KOPT-K1 (cell line): Measurements from ENCODE around the gene LUZP4.

ENCODE experiments used
- H3K27ac ChIP-seq: fragments of 200-600 bp; sonication (generic); 2 replicates; pipeline ENCODE4 v1.5.1; 2016; ENCODE audit warnings: antibody characterized with exemption, mild to moderate bottlenecking, low read depth, low read length; ENCODE audit not compliant: poor library complexity, severe bottlenecking
- H3K36me3 ChIP-seq: fragments of 200-600 bp; sonication (generic); 2 replicates; pipeline ENCODE4 v1.5.1; 2017; ENCODE audit warnings: antibody characterized with exemption, mild to moderate bottlenecking, low read length, moderate library complexity; ENCODE audit not compliant: insufficient read depth
- H3K9me3 ChIP-seq: fragments of 200-600 bp; sonication (generic); 2 replicates; pipeline ENCODE4 v1.5.1; 2017; ENCODE audit warnings: antibody characterized with exemption, low read length, mild to moderate bottlenecking; ENCODE audit not compliant: insufficient read depth, poor library complexity, severe bottlenecking

The LUZP4 gene

DNA sequence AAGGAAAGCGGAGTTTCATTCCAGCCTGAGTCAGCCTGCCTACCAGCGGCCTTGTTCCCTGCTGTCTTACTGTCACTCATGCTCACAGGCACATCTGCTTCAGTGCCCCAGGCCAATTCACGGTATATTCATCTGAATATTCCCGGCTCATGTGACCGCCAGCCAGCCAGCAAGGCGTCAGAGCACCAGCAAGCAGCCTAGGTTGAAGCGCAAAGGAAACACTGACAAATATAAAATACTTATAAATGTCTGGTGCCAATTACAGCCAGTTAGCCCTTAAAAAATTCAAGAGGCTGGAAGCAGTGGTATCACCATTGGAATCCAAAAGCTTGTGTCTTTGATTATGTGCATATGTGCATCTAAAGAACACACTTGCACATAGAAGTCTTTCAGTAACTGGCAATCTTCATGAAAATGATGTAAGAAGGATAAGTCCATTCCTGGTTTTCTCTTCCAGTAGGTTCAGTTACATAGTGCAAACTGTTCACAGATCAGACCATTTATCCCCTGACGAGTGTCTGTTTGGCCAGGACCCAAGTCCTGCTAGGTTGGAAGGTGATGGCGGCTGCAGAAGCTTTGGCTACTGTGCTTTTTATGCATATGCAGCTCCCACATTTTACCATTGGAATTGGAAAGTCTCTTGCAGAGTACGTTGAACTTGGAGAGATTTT lies 61.3 kb downstream of the LUZP4 start:
- no peak overlapping the region for H3K27ac ChIP-seq
- no peaks in the 10 kb centered on the region for H3K36me3 ChIP-seq
- H3K9me3 ChIP-seq = no peaks in the 10 kb centered on the region

DNA sequence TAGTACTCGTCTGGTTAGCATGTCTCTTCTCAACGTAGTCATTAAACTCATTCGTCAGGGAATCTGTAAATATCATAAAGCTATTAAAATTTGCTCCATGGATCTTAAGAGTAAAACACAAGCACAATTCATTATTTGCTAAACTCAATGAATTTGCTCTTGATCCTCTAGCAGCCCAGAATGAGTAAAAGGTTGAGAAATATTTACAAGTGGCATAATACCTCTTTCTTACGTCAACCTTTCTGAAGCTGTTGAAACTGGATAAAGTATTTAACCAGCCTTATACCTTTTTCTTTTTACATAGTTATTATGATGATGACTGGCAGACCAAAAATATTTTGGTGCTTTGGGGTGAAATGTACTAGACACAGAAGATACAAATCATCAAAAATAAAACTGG lies 66.9 kb downstream of the LUZP4 start:
- Histone ChIP-seq H3K36me3 (no peaks in the 10 kb centered on the region), H3K27ac (no peak overlapping the region)

More for the DNA sequence above, 66.9 kb downstream of the LUZP4 start:
- no peaks in the 10 kb centered on the region for H3K9me3 ChIP-seq
